DOHH2 (cell line): ENCODE measurements around the gene FBXO24.

Source experiments
- H3F3A ChIP-seq: fragments of 200-600 bp; sonication (generic), shearing (Covaris generic); 2 replicates; pipeline ENCODE4 v1.6.0; 2016; ENCODE audit warnings: antibody characterized with exemption, mild to moderate bottlenecking; ENCODE audit not compliant: control insufficient read depth, insufficient read depth
- H3K27ac ChIP-seq: fragments of 200-600 bp; sonication (generic); 2 replicates; pipeline ENCODE4 v1.5.1; 2014; ENCODE audit warnings: low read depth, mild to moderate bottlenecking, low read length, moderate library complexity
- H3K27me3 ChIP-seq: fragments of 200-600 bp; sonication (generic); 2 replicates; pipeline ENCODE4 v1.6.1; 2014; ENCODE audit warnings: mild to moderate bottlenecking, low read length, mixed read lengths; ENCODE audit not compliant: control insufficient read depth
- H3K36me3 ChIP-seq: fragments of 200-600 bp; sonication (generic); 2 replicates; pipeline ENCODE4 v1.6.1; 2014; ENCODE audit warnings: mild to moderate bottlenecking, low read length, moderate library complexity, mixed read lengths; ENCODE audit not compliant: control insufficient read depth
- H3K4me1 ChIP-seq: fragments of 200-600 bp; sonication (generic); 2 replicates; pipeline ENCODE4 v1.6.1; 2014; ENCODE audit warnings: mild to moderate bottlenecking, low read length, mixed read lengths; ENCODE audit not compliant: control insufficient read depth
- H3K4me2 ChIP-seq: fragments of 200-600 bp; sonication (generic); 2 replicates; pipeline ENCODE4 v1.6.0; 2014; ENCODE audit warnings: mild to moderate bottlenecking, low read length, moderate library complexity
- H3K4me3 ChIP-seq: fragments of 200-600 bp; sonication (generic); 2 replicates; pipeline ENCODE4 v1.5.1; 2014; ENCODE audit warnings: mild to moderate bottlenecking, low read length, mixed read lengths
- H3K79me2 ChIP-seq: fragments of 200-600 bp; sonication (generic); 2 replicates; pipeline ENCODE4 v1.6.1; 2014; ENCODE audit warnings: mild to moderate bottlenecking, low read length, mixed read lengths; ENCODE audit not compliant: control insufficient read depth
- H3K9me2 ChIP-seq: fragments of 200-600 bp; sonication (generic); replicated peaks from 2 replicates; pipeline ENCODE4 v1.6.1; 2014; ENCODE audit warnings: mild to moderate bottlenecking, low read length, mixed read lengths; ENCODE audit not compliant: control insufficient read depth
- H3K9me3 ChIP-seq: fragments of 200-600 bp; sonication (generic); 2 replicates; pipeline ENCODE4 v1.6.1; 2014; ENCODE audit warnings: antibody characterized with exemption, low read length, mixed read lengths; ENCODE audit not compliant: control insufficient read depth, insufficient read depth
- H4K20me1 ChIP-seq: fragments of 200-600 bp; sonication (generic); 2 replicates; pipeline ENCODE4 v1.6.0; 2014; ENCODE audit warnings: low read depth, mild to moderate bottlenecking, antibody characterized with exemption, low read length, moderate library complexity; ENCODE audit not compliant: control insufficient read depth, insufficient read depth
- EZH2phosphoT487 ChIP-seq: fragments of 200-600 bp; sonication (generic); IDR thresholded peaks from 2 replicates; pipeline ENCODE4 v1.6.1; 2017; ENCODE audit warnings: borderline replicate concordance, mild to moderate bottlenecking, antibody characterized with exemption, low read length, moderate library complexity, mixed read lengths
- TF ChIP-seq, protein P1 (sequence below): fragments of 200-600 bp; sonication (generic); IDR thresholded peaks from one replicate; pipeline ENCODE4 v1.5.1; 2014; ENCODE audit warnings: antibody characterized with exemption, mild to moderate bottlenecking, low read depth, low read length; ENCODE audit not compliant: poor library complexity, severe bottlenecking

Gene FBXO24

GRCh38 chr7:100649826-100650565 lies 63.9 kb downstream of the FBXO24 start:
- Histone ChIP-seq H3K27ac (no peak overlapping the region), H3K9me3 (no peaks in the 10 kb centered on the region), H3K79me2 (no peaks in the 10 kb centered on the region), H3F3A (peaks cover 2% of the 10 kb centered on the region; the same call in 1 of the 2 replicates), H3K36me3 (no peaks in the 10 kb centered on the region), H3K4me3 (no peak overlapping the region), H3K9me2 (no peaks in the 10 kb centered on the region), H3K27me3 (peaks cover 9% of the 10 kb centered on the region; the same call in 1 of the 2 replicates), H3K4me2 (no peak overlapping the region), H4K20me1 (no peaks in the 10 kb centered on the region), H3K4me1 (no peaks in the 10 kb centered on the region)
- no peak for TF ChIP-seq EZH2phosphoT487
- TF ChIP-seq, protein P1, sequence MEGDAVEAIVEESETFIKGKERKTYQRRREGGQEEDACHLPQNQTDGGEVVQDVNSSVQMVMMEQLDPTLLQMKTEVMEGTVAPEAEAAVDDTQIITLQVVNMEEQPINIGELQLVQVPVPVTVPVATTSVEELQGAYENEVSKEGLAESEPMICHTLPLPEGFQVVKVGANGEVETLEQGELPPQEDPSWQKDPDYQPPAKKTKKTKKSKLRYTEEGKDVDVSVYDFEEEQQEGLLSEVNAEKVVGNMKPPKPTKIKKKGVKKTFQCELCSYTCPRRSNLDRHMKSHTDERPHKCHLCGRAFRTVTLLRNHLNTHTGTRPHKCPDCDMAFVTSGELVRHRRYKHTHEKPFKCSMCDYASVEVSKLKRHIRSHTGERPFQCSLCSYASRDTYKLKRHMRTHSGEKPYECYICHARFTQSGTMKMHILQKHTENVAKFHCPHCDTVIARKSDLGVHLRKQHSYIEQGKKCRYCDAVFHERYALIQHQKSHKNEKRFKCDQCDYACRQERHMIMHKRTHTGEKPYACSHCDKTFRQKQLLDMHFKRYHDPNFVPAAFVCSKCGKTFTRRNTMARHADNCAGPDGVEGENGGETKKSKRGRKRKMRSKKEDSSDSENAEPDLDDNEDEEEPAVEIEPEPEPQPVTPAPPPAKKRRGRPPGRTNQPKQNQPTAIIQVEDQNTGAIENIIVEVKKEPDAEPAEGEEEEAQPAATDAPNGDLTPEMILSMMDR = no peak
